Right atrium auricular region (tissue), 2 donors: ENCODE results near the gene FRMPD4. TPM values are rescaled to one million over a fixed set of nuclear protein-coding genes. Genes with fewer than 3 reads are reported as not detected.

ENCODE experiments used
- DNase-seq: peaks from one replicate; pipeline ENCODE4 v3.0.0-alpha.2; 2019; ENCODE audit warnings: low spot score
- H3K27ac ChIP-seq, 2 donors: fragments of 200-600 bp; sonication (generic); 1 replicate in 1 of 2; 2 replicates in 1 of 2; pipeline ENCODE4 v1.5.1; 2016 to 2019
- H3K27me3 ChIP-seq, 2 donors: fragments of 200-600 bp; sonication (generic); one replicate each; pipeline versions ENCODE4 v1.5.1 to v1.6.0; 2017 to 2019
- H3K36me3 ChIP-seq: fragments of 200-600 bp; sonication (generic); one replicate; pipeline ENCODE4 v1.5.1; 2016
- H3K4me1 ChIP-seq, 2 donors: fragments of 200-600 bp; sonication (generic); one replicate each; pipeline versions ENCODE4 v1.5.1 to v1.6.0; 2017 to 2019
- H3K4me3 ChIP-seq, 2 donors: fragments of 200-600 bp; sonication (generic); 1 replicate in 1 of 2; 2 replicates in 1 of 2; pipeline ENCODE4 v1.5.1; 2017 to 2019; ENCODE audit warnings: mild to moderate bottlenecking in 1 of 2, moderate library complexity in 1 of 2
- H3K9me3 ChIP-seq, 2 donors: fragments of 200-600 bp; sonication (generic); one replicate each; pipeline ENCODE4 v1.5.1; 2019
- total RNA-seq, 2 donors: library from RNA; depleted of rRNA; stranded (reverse); fragments of >200 nt; gene quantifications; one replicate each; pipeline ENCODE4 v1.1.0, GENCODE V29; 2016
- TF ChIP-seq, protein P1 (sequence below), 2 donors: fragments of 200-600 bp; sonication (generic); IDR thresholded peaks; one replicate each; pipeline ENCODE4 v1.5.1; 2019; ENCODE audit warnings: antibody characterized with exemption in 2 of 2

Gene FRMPD4
- total RNA-seq, 2 donors from 2014 or later = 1.2 to 1.3 TPM

DNA sequence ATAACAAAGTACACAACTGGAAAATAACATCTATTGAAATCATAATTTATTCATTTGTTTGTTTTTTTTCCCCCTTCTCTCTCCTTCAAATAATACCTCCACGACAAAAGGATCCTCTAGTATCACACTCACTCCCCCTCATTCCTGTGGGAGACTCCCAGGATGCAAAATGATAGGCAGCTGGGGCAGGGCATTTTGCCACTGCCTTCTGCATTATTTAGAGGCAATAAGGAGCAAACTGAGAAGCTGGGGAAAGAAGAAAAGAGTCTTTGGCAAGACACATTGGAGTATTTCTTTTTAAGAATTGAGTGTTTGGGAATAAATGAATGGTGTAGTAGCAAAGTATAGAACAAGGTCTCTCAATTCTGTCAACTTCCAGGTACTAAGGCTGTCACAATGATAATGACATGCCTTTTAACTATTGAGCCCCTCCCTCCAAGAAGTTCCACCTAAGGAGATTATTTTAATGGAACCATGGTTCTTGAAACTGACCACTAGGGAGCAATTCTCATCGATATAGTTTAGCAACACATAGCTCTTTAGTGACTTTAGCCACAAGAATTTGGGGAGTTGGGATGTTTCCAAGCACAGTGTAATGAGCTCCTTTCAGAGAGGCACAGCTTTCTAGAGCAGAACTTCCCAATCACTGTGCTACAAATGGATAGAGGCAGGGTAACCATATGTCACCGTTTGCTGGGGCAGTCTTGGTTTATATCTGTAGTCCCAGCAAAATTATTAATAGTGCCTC lies 303.3 kb downstream of the FRMPD4 start:
- Histone ChIP-seq H3K36me3 (no peaks in the 10 kb centered on the region), H3K27me3 (no peaks in the 10 kb centered on the region), H3K27ac (no peak overlapping the region), H3K4me1 (no peaks in the 10 kb centered on the region), H3K9me3 (no peaks in the 10 kb centered on the region), H3K4me3 (no peak overlapping the region)
- no peak for DNase-seq
- TF ChIP-seq, protein P1, sequence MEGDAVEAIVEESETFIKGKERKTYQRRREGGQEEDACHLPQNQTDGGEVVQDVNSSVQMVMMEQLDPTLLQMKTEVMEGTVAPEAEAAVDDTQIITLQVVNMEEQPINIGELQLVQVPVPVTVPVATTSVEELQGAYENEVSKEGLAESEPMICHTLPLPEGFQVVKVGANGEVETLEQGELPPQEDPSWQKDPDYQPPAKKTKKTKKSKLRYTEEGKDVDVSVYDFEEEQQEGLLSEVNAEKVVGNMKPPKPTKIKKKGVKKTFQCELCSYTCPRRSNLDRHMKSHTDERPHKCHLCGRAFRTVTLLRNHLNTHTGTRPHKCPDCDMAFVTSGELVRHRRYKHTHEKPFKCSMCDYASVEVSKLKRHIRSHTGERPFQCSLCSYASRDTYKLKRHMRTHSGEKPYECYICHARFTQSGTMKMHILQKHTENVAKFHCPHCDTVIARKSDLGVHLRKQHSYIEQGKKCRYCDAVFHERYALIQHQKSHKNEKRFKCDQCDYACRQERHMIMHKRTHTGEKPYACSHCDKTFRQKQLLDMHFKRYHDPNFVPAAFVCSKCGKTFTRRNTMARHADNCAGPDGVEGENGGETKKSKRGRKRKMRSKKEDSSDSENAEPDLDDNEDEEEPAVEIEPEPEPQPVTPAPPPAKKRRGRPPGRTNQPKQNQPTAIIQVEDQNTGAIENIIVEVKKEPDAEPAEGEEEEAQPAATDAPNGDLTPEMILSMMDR (IDR thresholded peaks at IDR 0.05) = no peak

DNA sequence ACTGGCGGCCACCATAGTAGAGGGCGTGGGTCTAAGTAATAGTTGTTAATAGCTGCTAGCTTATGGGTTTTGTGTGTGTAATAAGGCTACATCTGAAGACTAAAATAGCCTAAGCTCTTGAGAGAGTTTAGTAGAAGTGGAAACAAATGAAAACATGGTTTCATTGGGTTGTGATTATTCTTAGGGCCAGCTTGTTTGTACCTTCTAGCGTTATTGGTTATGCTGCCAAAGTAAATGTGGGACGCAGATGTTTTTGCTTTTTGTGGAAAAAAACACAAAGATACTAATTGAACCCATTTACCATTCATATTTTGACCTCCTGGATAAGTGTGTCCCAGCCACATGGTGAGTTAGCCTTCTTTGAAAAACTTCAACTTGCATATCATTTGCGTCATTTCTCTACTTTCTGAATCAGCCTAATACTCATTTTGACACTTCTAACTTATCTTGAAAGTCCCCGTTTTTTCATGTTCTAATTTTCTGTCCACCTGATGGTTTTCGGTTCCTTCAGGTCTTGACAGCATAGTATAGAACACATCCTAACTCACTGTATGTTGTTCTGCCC lies 305.3 kb downstream of the FRMPD4 start:
- TF ChIP-seq, protein P1 (IDR thresholded peaks at IDR 0.05) = no peak
- H3K4me1 ChIP-seq = no peaks in the 10 kb centered on the region
- H3K4me3 ChIP-seq = no peak overlapping the region
- no peak overlapping the region for H3K27ac ChIP-seq
- H3K27me3 ChIP-seq = no peaks in the 10 kb centered on the region
- DNase-seq = no peak
- no peaks in the 10 kb centered on the region for H3K9me3 ChIP-seq
- H3K36me3 ChIP-seq = no peaks in the 10 kb centered on the region

DNA sequence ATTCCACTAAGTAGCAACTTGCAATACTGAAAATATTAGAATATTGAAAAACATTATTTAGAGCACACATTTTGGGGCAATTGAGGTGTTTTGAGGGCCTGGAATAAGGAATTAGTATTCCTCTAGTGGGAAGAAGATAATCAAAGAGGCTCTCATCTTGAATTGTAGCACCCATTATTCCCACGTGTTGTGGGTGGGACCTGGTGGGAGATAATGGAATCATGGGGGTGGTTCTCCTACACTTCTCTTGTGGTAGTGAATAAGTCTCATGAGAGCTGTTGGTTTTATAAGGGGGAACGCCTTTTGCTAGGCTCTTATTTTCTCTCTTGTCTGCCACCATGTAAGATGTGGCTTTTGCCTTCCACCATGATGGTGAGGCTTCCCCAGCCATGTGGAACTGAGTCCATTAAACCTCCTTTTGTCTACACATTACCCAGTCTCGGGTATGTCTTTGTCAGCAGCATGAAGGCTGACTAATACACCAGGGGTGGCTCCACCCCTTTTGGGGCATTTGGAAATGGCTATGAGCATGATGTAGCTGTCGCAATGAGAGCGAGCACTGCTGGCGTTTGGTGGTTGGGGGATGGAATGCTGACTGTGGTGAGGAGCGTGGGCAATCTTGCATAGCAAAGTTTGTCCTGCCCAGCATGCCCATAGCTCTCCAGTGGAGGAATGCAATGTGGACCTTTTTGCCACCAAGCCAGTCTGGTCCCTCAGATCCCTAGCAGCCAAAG lies 308.2 kb downstream of the FRMPD4 start:
- H3K4me3 ChIP-seq = no peak overlapping the region
- H3K27me3 ChIP-seq = no peaks in the 10 kb centered on the region
- H3K27ac ChIP-seq = no peak overlapping the region
- DNase-seq = no peak
- no peaks in the 10 kb centered on the region for H3K9me3 ChIP-seq
- no peaks in the 10 kb centered on the region for H3K4me1 ChIP-seq
- H3K36me3 ChIP-seq = no peaks in the 10 kb centered on the region
- TF ChIP-seq, protein P1 (IDR thresholded peaks at IDR 0.05) = no peak

DNA sequence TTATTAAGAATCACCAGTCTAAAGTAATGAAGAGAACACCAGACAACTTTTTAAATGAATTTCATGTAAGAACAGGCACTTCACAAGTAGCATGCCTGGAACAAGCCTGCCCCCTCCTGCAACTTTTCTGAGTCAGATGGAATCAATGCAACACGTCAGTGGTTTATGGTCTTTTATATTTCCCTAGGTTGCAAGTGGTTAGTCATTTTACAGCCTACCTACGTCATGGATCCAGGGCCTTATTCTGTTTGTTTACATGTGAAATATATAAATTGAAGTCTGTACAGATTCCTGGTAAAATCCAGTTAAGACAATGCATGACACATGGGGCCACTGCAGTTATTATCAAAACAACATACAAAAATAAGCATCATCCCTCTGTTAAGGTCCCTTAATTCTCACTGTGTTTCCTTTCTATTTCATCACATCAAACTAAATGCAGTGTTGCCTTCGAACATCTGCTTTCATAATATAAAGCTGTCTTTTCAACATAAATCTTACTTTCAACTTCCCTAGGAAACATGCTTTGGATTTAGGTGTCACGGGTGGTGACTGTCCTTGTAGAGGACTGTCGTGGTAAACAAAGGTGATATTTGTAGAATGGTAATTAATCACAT lies 309.3 kb downstream of the FRMPD4 start:
- no peaks in the 10 kb centered on the region for H3K36me3 ChIP-seq
- no peaks in the 10 kb centered on the region for H3K4me1 ChIP-seq
- H3K27ac ChIP-seq = no peak overlapping the region
- H3K9me3 ChIP-seq = no peaks in the 10 kb centered on the region
- no peaks in the 10 kb centered on the region for H3K27me3 ChIP-seq
- no peak overlapping the region for H3K4me3 ChIP-seq
- TF ChIP-seq, protein P1 (IDR thresholded peaks at IDR 0.05) = no peak
- DNase-seq = no peak

DNA sequence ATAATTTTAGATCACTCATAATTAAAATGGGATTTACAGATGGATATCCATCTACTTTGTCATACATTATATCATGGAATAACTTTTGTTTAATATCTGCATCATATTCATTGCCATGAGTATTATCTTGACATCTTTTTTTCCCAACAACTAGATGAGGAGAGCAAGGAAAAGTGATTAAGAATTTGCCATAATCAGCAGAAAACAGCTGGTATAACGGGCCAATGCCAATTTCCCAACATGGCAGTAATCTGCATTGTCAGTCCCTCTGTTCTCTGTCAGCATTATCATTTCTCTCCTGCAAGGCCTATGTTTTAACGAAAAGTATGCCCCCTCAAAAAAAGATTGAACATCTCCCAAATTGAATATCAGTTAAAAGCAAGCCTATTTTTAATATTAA lies 314.0 kb downstream of the FRMPD4 start:
- H3K27ac ChIP-seq = no peak overlapping the region
- no peaks in the 10 kb centered on the region for H3K4me1 ChIP-seq
- DNase-seq = no peak
- no peak overlapping the region for H3K4me3 ChIP-seq
- TF ChIP-seq, protein P1 (IDR thresholded peaks at IDR 0.05) = no peak
- no peaks in the 10 kb centered on the region for H3K27me3 ChIP-seq
- no peaks in the 10 kb centered on the region for H3K9me3 ChIP-seq
- no peaks in the 10 kb centered on the region for H3K36me3 ChIP-seq
